Putamen (tissue), 1 donor: Measurements from ENCODE around the gene HIVEP2.

Experiments
- DNase-seq: peaks from one replicate; pipeline ENCODE4 v3.0.0-alpha.2; 2016; ENCODE audit warnings: low spot score

The HIVEP2 gene

GRCh38 chr6:142892254-142893021 is 52.5 kb downstream of the HIVEP2 start:
- DNase-seq: no peak

- DNase-seq: no peak
These were observed 53.5 kb downstream of the HIVEP2 start for GRCh38 chr6:142891454-142891853.

- no peak for DNase-seq
These were observed 56.5 kb downstream of the HIVEP2 start for GRCh38 chr6:142888456-142888855.

GRCh38 chr6:142887517-142887916 is 57.5 kb downstream of the HIVEP2 start:
- no peak for DNase-seq

- no peak for DNase-seq
These were observed 58.4 kb downstream of the HIVEP2 start for GRCh38 chr6:142886431-142887170.

- DNase-seq: peak; percentile 77
These were observed 59.7 kb downstream of the HIVEP2 start for GRCh38 chr6:142885182-142885867.

- DNase-seq: no peak
These were observed 60.6 kb downstream of the HIVEP2 start for GRCh38 chr6:142884214-142885035.

- no peak for DNase-seq
These were observed 62.0 kb downstream of the HIVEP2 start for GRCh38 chr6:142883011-142883410.

GRCh38 chr6:142881761-142882160 is 63.2 kb downstream of the HIVEP2 start:
- no peak for DNase-seq

- no peak for DNase-seq
These were observed 63.7 kb downstream of the HIVEP2 start for GRCh38 chr6:142881290-142881689.

GRCh38 chr6:142880201-142880600 is 64.8 kb downstream of the HIVEP2 start:
- no peak for DNase-seq

- no peak for DNase-seq
These were observed 65.4 kb downstream of the HIVEP2 start for GRCh38 chr6:142879527-142879926.

- no peak for DNase-seq
These were observed 65.9 kb downstream of the HIVEP2 start for GRCh38 chr6:142879076-142879475.

GRCh38 chr6:142878407-142878806 is 66.6 kb downstream of the HIVEP2 start:
- DNase-seq: peak; percentile 83

- DNase-seq: no peak
These were observed 70.3 kb downstream of the HIVEP2 start for GRCh38 chr6:142874676-142875075.

- no peak for DNase-seq
These were observed 72.6 kb downstream of the HIVEP2 start for GRCh38 chr6:142872376-142872775.

- DNase-seq: no peak
These were observed 73.1 kb downstream of the HIVEP2 start for GRCh38 chr6:142871910-142872331.

GRCh38 chr6:142870787-142871415 is 74.1 kb downstream of the HIVEP2 start:
- no peak for DNase-seq

GRCh38 chr6:142868917-142869316 is 76.1 kb downstream of the HIVEP2 start:
- no peak for DNase-seq

GRCh38 chr6:142867988-142868812 is 76.8 kb downstream of the HIVEP2 start:
- DNase-seq: no peak
